Naive B cell (primary cell): Measurements from ENCODE around the gene AK6. TPM values are rescaled to one million over a fixed set of nuclear protein-coding genes. Genes with fewer than 3 reads are reported as not detected.
A peak's percentile ranks its signal among the peaks of the same experiment; 100 is the strongest.

Experiments used
- ATAC-seq, 2 donors: fragments of 150-1000 bp; cut with Tn5 transposase; 2 replicates each; pipeline ENCODE4 v1.10.0; 2021; ENCODE audit warnings: low read depth in 2 of 2, mild to moderate bottlenecking in 2 of 2, moderate library complexity in 2 of 2
- DNase-seq: peaks from one replicate; pipeline ENCODE4 v3.0.0; 2022
- H3K27ac Mint-ChIP-seq, 6 donors: one replicate each; pipeline ENCODE4 v1.8.0; 2020 to 2022; ENCODE audit warnings: mild to moderate bottlenecking in 6 of 6, mixed read lengths in 6 of 6, moderate library complexity in 5 of 6, inconsistent platforms in 2 of 6
- H3K27me3 Mint-ChIP-seq, 3 donors: one replicate each; pipeline ENCODE4 v1.8.0; 2021 to 2022; ENCODE audit warnings: mixed read lengths in 3 of 3, mild to moderate bottlenecking in 1 of 3
- H3K36me3 Mint-ChIP-seq, 2 donors: one replicate each; pipeline ENCODE4 v1.8.0; 2020 to 2022; ENCODE audit warnings: mixed read lengths in 2 of 2, inconsistent platforms in 1 of 2, mild to moderate bottlenecking in 1 of 2
- H3K4me1 Mint-ChIP-seq, 3 donors: one replicate each; pipeline ENCODE4 v1.8.0; 2020 to 2022; ENCODE audit warnings: mixed read lengths in 3 of 3, inconsistent platforms in 1 of 3, mild to moderate bottlenecking in 1 of 3, moderate library complexity in 1 of 3
- H3K4me3 Mint-ChIP-seq, 8 donors: one replicate each; pipeline ENCODE4 v1.8.0; 2020 to 2022; ENCODE audit warnings: mild to moderate bottlenecking in 8 of 8, mixed read lengths in 8 of 8, moderate library complexity in 8 of 8, inconsistent platforms in 2 of 8
- H3K9me3 Mint-ChIP-seq, 7 donors: one replicate each; pipeline ENCODE4 v1.8.0; 2020 to 2022; ENCODE audit warnings: mixed read lengths in 7 of 7, mild to moderate bottlenecking in 5 of 7, inconsistent platforms in 2 of 7, moderate library complexity in 1 of 7
- polyA plus RNA-seq, 6 donors: library from polyadenylated mRNA; unstranded; fragments of 300-500 nt; fragmentation: Illumina TruSeq; gene quantifications; one replicate each; pipeline ENCODE4 v1.2.3, GENCODE V29; 2021; ENCODE audit warnings: low read depth in 6 of 6

AK6 gene
- polyA plus RNA-seq, 6 donors from 2014 or later: 49.1 to 98.0 (median 79.9) TPM

DNA sequence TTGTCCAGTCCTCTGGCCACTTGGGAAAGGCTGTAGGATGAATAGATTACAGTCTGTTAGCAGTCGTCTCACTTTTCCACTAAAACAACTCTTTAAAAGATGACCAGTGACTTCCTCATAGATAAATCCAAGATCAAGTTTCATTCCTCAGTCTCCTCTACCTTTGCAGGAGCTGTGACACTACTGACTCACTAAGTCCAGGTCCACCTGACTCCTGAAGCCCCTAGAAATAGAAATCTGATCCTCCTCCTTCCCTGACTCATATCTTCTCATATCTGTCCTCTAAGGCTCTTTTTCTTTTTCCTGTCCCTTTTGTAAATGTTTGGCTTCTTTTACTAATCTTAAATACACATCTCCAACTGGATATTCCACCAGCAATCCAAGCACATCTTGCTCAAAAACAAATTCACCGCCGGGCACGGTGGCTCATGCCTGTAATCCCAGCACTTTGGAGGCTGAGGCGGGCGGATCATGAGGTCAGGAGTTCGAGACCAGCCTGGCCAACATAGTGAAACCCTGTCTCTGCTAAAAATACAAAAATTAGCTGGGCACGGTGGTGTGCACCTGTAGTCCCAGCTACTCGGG is 39.3 kb downstream of the AK6 start:
- H3K4me1 Mint-ChIP-seq: peaks cover 16 to 21% (median 17%) of the 10 kb centered on the region in 3 donors

GRCh38 chr5:69326365-69326764 is 43.0 kb downstream of the AK6 start:
- peaks cover 0 to 4% (median 0%) of the 10 kb centered on the region in 3 donors for H3K4me1 Mint-ChIP-seq
- no peak for ATAC-seq
- no peak overlapping the region for H3K4me3 Mint-ChIP-seq
- DNase-seq: no peak
- no peaks in the 10 kb centered on the region for H3K27me3 Mint-ChIP-seq
- H3K9me3 Mint-ChIP-seq: no peaks in the 10 kb centered on the region
- H3K36me3 Mint-ChIP-seq: no peaks in the 10 kb centered on the region
- H3K27ac Mint-ChIP-seq: peak overlapping the region in 2 of 6 donors; percentile 4 to 5

More for the DNA sequence above, 39.3 kb downstream of the AK6 start:
- Mint-ChIP-seq H3K9me3 (peaks cover 0 to 3% (median 0%) of the 10 kb centered on the region in 7 donors), H3K27me3 (no peaks in the 10 kb centered on the region), H3K36me3 (no peaks in the 10 kb centered on the region), H3K4me3 (no peak overlapping the region), H3K27ac (peak overlapping the region in 1 of 6 donors; percentile 74)
- ATAC-seq (no peak), DNase-seq (no peak)

GRCh38 chr5:69317391-69317790 is 51.9 kb downstream of the AK6 start:
- H3K4me3 Mint-ChIP-seq: no peak overlapping the region
- H3K4me1 Mint-ChIP-seq: peaks cover 0 to 14% (median 3%) of the 10 kb centered on the region in 3 donors
- H3K9me3 Mint-ChIP-seq: no peaks in the 10 kb centered on the region
- DNase-seq (no peak), ATAC-seq (no peak)
- H3K36me3 Mint-ChIP-seq: peaks cover 7 to 13% of the 10 kb centered on the region in 2 donors
- H3K27ac Mint-ChIP-seq: peak overlapping the region in 2 of 6 donors; percentile 18 to 62
- no peaks in the 10 kb centered on the region for H3K27me3 Mint-ChIP-seq

GRCh38 chr5:69315972-69316371 is 53.3 kb downstream of the AK6 start:
- no peak overlapping the region for H3K4me3 Mint-ChIP-seq
- H3K27ac Mint-ChIP-seq: no peak overlapping the region
- ATAC-seq (no peak), DNase-seq (no peak)
- H3K4me1 Mint-ChIP-seq: peaks cover 0 to 15% (median 3%) of the 10 kb centered on the region in 3 donors
- H3K9me3 Mint-ChIP-seq: no peaks in the 10 kb centered on the region
- H3K36me3 Mint-ChIP-seq: peaks cover 7 to 15% of the 10 kb centered on the region in 2 donors
- no peaks in the 10 kb centered on the region for H3K27me3 Mint-ChIP-seq

DNA sequence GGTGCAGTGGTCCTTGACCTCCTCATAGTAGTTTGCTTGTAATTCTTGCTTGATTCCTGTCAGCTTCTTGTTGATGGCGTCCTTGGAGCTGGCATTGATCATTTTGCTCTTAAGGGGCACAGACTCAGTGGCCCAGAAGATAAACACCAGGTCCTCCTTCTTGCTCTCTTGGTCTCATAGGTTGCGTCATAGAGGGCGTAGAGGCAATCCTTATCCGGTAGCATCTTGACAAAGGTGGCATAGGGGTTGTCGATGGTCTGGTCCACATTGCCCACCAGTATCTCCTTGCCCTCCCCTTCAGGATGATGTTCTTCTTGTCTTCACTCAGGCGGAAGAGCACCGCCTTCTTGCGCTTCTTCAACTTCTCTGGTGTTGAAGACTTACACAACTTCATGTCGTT is 55.9 kb downstream of the AK6 start:
- H3K9me3 Mint-ChIP-seq: peaks cover 0 to 13% (median 9%) of the 10 kb centered on the region in 7 donors
- DNase-seq (no peak), ATAC-seq (no peak)
- H3K4me1 Mint-ChIP-seq: peaks cover 0 to 15% (median 3%) of the 10 kb centered on the region in 3 donors
- peaks cover 27 to 31% of the 10 kb centered on the region in 2 donors for H3K36me3 Mint-ChIP-seq
- H3K27me3 Mint-ChIP-seq: no peaks in the 10 kb centered on the region
- no peak overlapping the region for H3K27ac Mint-ChIP-seq
- no peak overlapping the region for H3K4me3 Mint-ChIP-seq

GRCh38 chr5:69312459-69313160 is 56.7 kb downstream of the AK6 start:
- H3K36me3 Mint-ChIP-seq: peaks cover 32 to 37% of the 10 kb centered on the region in 2 donors

DNA sequence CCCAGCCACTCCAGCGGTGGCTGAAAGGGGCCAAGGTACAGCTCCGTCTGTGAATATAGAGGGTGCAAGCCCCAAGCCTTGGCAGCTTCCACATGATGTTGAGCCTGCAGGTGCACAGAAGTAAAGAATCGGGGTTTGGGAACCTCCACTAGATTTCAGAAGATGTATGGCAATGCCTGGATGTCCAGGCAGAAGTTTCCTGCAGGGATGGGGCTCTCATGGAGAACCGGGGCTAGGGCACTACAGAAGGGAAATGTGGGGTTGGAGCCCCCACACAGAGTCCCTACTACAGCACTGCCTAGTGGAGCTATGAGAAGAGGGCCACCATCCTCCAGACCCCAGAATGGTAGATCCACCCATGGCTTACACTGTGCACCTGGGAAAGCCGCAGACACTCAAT is 59.9 kb downstream of the AK6 start:
- H3K9me3 Mint-ChIP-seq: peaks cover 0 to 15% (median 10%) of the 10 kb centered on the region in 7 donors
- H3K4me3 Mint-ChIP-seq: no peak overlapping the region
- H3K36me3 Mint-ChIP-seq: peaks cover 24 to 35% of the 10 kb centered on the region in 2 donors
- peaks cover 0 to 14% (median 3%) of the 10 kb centered on the region in 3 donors for H3K4me1 Mint-ChIP-seq
- DNase-seq (no peak), ATAC-seq (no peak)
- no peak overlapping the region for H3K27ac Mint-ChIP-seq
- H3K27me3 Mint-ChIP-seq: no peaks in the 10 kb centered on the region

More at GRCh38 chr5:69312459-69313160, 56.7 kb downstream of the AK6 start:
- no peak for ATAC-seq
- DNase-seq: no peak
- H3K4me3 Mint-ChIP-seq: no peak overlapping the region
- no peaks in the 10 kb centered on the region for H3K27me3 Mint-ChIP-seq
- peaks cover 0 to 15% (median 3%) of the 10 kb centered on the region in 3 donors for H3K4me1 Mint-ChIP-seq
- peaks cover 0 to 15% (median 10%) of the 10 kb centered on the region in 7 donors for H3K9me3 Mint-ChIP-seq
- peak overlapping the region in 3 of 6 donors; percentile 26 to 63 (median 40) for H3K27ac Mint-ChIP-seq

GRCh38 chr5:69308046-69308553 is 61.2 kb downstream of the AK6 start:
- Mint-ChIP-seq H3K36me3 (peaks cover 24 to 30% of the 10 kb centered on the region in 2 donors), H3K27me3 (no peaks in the 10 kb centered on the region), H3K27ac (no peak overlapping the region), H3K4me1 (peaks cover 0 to 9% (median 3%) of the 10 kb centered on the region in 3 donors), H3K9me3 (peaks cover 0 to 15% (median 10%) of the 10 kb centered on the region in 7 donors), H3K4me3 (peak overlapping the region in 1 of 8 donors; percentile 67)
- DNase-seq (no peak), ATAC-seq (no peak)

GRCh38 chr5:69305512-69305911 is 63.8 kb downstream of the AK6 start:
- H3K27me3 Mint-ChIP-seq: no peaks in the 10 kb centered on the region
- no peak for ATAC-seq
- H3K4me1 Mint-ChIP-seq: peaks cover 0 to 6% (median 0%) of the 10 kb centered on the region in 3 donors
- no peak overlapping the region for H3K27ac Mint-ChIP-seq
- peaks cover 23 to 26% of the 10 kb centered on the region in 2 donors for H3K36me3 Mint-ChIP-seq
- H3K9me3 Mint-ChIP-seq: peaks cover 0 to 15% (median 10%) of the 10 kb centered on the region in 7 donors
- no peak overlapping the region for H3K4me3 Mint-ChIP-seq
- no peak for DNase-seq

Other genes starting within 250 kb of the AK6 start
- 1 to 10 TPM in 5 of 6 donors, not detected in 1; 4.3 to 6.4 (median 6.1) TPM for gene CCNB1, start 202.4 kb downstream of the AK6 start, polyA plus RNA-seq
- 10 to 100 TPM; 10.6 to 20.9 (median 14.8) TPM for gene CENPH, start 179.9 kb downstream of the AK6 start, polyA plus RNA-seq
- 10 to 100 TPM; 28.8 to 55.4 (median 31.4) TPM for gene CDK7, start 134.6 kb downstream of the AK6 start, polyA plus RNA-seq
- gene CCDC125, start 36.7 kb downstream of the AK6 start, polyA plus RNA-seq: 1 to 10 TPM in 5 of 6 donors, not detected in 1; 1.2 to 3.4 (median 2.7) TPM
- gene TAF9, start within 50 bp of the AK6 start, polyA plus RNA-seq: 100 to 1,000 TPM in 5 of 6 donors, 10 to 100 TPM in 1; 91.6 to 165 (median 120) TPM
- 10 to 100 TPM; 23.4 to 35.3 (median 28.8) TPM for gene RAD17, start 298 bp upstream of the AK6 start, polyA plus RNA-seq
- gene MARVELD2, start 45.6 kb upstream of the AK6 start, polyA plus RNA-seq: under 1 TPM in 5 of 6 donors, not detected in 1; 0.16 to 0.36 (median 0.32) TPM
- under 1 TPM in 3 of 6 donors, not detected in 3; 0.07 to 0.20 (median 0.11) TPM for gene OCLN, start 123.3 kb upstream of the AK6 start, polyA plus RNA-seq
- gene GTF2H2C, start 190.7 kb upstream of the AK6 start, polyA plus RNA-seq: 10 to 100 TPM; 18.4 to 33.3 (median 25.5) TPM